Muscle of leg (tissue), 11 donors: ENCODE measurements around the gene TRPM1. TPM values are rescaled to one million over a fixed set of nuclear protein-coding genes. Genes with fewer than 3 reads are reported as not detected.
A peak's percentile ranks its signal among the peaks of the same experiment; 100 is the strongest.

ENCODE experiments used
- DNase-seq: peaks from one replicate; pipeline ENCODE4 v3.0.0; 2013
- H3K27ac ChIP-seq: one replicate; pipeline ENCODE4 v1.5.1; 2013; ENCODE audit warnings: mild to moderate bottlenecking, low read length, control low read depth
- H3K27me3 ChIP-seq: one replicate; pipeline ENCODE4 v1.6.1; 2013; ENCODE audit warnings: low read length; ENCODE audit not compliant: control insufficient read depth, insufficient read depth
- H3K36me3 ChIP-seq: one replicate; pipeline ENCODE4 v1.6.1; 2013; ENCODE audit warnings: low read length; ENCODE audit not compliant: control insufficient read depth, insufficient read depth
- H3K4me1 ChIP-seq: one replicate; pipeline ENCODE4 v1.6.1; 2013; ENCODE audit warnings: low read length; ENCODE audit not compliant: control insufficient read depth, insufficient read depth
- H3K4me3 ChIP-seq: one replicate; pipeline ENCODE4 v1.5.1; 2013; ENCODE audit warnings: low read length, control low read depth
- H3K9me3 ChIP-seq: replicated peaks from 2 replicates; pipeline ENCODE4 v1.6.1; 2013; ENCODE audit warnings: low read depth, low read length; ENCODE audit not compliant: control insufficient read depth
- WGBS: methylation state at CpG from one replicate; pipeline ENCODE4 v1.1.5; 2013; ENCODE audit warnings: missing lambda C conversion rate; ENCODE audit not compliant: insufficient coverage; 5-methylcytosine and 5-hydroxymethylcytosine counted together
- polyA plus RNA-seq, 8 donors: library from polyadenylated mRNA; unstranded; fragments of 120-200 nt; gene quantifications; one replicate each; pipeline versions ENCODE4 v1.2.1 to v1.2.3, GENCODE V29; 2013; ENCODE audit warnings: inconsistent platforms in 1 of 8, low replicate concordance in 1 of 8; ENCODE audit not compliant: insufficient read length in 8 of 8, insufficient read depth in 1 of 8
- total RNA-seq: library from RNA; stranded (reverse); fragments of 120-200 nt; gene quantifications from one replicate; pipeline ENCODE4 v1.2.4, GENCODE V29; 2013

TRPM1 gene
- total and polyA plus RNA-seq, 9 donors, result 0.08 to 0.71 (median 0.37) TPM; not detected in 6

GRCh38 chr15:31085359-31085758 is 16.2 kb downstream of the TRPM1 start:
- WGBS, result 81% methylated on average over 3 of the region's 7 CpGs
- Histone ChIP-seq H3K4me3 (no peak overlapping the region), H3K36me3 (no peaks in the 10 kb centered on the region), H3K9me3 (no peaks in the 10 kb centered on the region), H3K4me1 (peaks cover 3% of the 10 kb centered on the region), H3K27ac (no peak overlapping the region), H3K27me3 (peaks cover 4% of the 10 kb centered on the region)
- no peak for DNase-seq

DNA sequence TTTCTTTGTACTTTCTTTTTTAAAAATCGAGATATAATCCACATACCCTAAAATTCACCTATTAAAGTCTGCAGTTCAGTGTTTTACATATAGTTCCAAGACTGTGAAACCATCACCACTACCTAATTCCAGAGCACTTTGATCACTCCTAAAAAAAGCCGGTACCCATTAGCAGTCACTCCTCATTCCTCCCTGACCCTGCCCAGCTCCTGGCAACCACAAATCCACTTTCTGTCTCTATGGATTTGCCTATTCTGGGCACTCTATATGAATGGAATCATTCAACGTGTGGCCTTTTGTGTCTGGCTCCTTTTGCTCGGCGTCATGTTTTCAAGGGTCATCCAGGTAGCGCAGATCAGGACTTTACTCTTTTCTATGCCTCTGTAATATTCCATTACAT is 17.3 kb downstream of the TRPM1 start:
- no peak overlapping the region for H3K4me3 ChIP-seq
- H3K36me3 ChIP-seq, result no peaks in the 10 kb centered on the region
- peaks cover 3% of the 10 kb centered on the region for H3K4me1 ChIP-seq
- WGBS, result 81% methylated on average over 3 of the region's 6 CpGs
- no peak for DNase-seq
- H3K9me3 ChIP-seq, result no peaks in the 10 kb centered on the region
- peaks cover 4% of the 10 kb centered on the region for H3K27me3 ChIP-seq
- H3K27ac ChIP-seq, result no peak overlapping the region

DNA sequence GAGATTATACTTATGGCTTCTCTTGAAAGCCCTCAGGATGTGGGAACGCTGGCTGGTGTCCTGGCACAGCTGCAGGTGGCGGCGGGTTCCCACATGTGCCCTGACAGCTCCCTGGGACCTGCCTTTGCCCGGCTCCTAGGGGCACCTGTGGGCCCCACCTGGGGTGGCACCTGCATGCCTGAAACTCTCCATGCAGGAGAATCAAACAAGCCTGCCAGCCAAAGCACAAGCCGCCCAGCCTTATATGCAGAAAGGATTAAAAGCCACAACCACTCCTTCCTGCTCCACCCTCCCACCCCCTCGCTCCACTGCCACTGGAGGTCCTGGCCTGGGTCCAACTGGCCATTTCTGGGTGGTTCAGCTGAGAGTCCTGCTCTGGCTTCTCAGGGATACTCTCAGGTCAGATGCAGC is 18.1 kb downstream of the TRPM1 start:
- DNase-seq, result no peak
- WGBS, result 63% methylated on average over 6 of the region's 6 CpGs
- H3K27ac ChIP-seq, result no peak overlapping the region
- H3K4me3 ChIP-seq, result no peak overlapping the region
- peaks cover 3% of the 10 kb centered on the region for H3K4me1 ChIP-seq
- H3K36me3 ChIP-seq, result no peaks in the 10 kb centered on the region
- peaks cover 4% of the 10 kb centered on the region for H3K27me3 ChIP-seq
- no peaks in the 10 kb centered on the region for H3K9me3 ChIP-seq

- no peak for DNase-seq
- H3K36me3 ChIP-seq, result no peaks in the 10 kb centered on the region
- H3K4me3 ChIP-seq, result no peak overlapping the region
- no peak overlapping the region for H3K27ac ChIP-seq
- H3K4me1 ChIP-seq, result peaks cover 3% of the 10 kb centered on the region
- H3K27me3 ChIP-seq, result peaks cover 4% of the 10 kb centered on the region
- WGBS, result 66% methylated on average over 7 of the region's 11 CpGs
- no peaks in the 10 kb centered on the region for H3K9me3 ChIP-seq
Observed at GRCh38 chr15:31082771-31083369, 18.7 kb downstream of the TRPM1 start.

DNA sequence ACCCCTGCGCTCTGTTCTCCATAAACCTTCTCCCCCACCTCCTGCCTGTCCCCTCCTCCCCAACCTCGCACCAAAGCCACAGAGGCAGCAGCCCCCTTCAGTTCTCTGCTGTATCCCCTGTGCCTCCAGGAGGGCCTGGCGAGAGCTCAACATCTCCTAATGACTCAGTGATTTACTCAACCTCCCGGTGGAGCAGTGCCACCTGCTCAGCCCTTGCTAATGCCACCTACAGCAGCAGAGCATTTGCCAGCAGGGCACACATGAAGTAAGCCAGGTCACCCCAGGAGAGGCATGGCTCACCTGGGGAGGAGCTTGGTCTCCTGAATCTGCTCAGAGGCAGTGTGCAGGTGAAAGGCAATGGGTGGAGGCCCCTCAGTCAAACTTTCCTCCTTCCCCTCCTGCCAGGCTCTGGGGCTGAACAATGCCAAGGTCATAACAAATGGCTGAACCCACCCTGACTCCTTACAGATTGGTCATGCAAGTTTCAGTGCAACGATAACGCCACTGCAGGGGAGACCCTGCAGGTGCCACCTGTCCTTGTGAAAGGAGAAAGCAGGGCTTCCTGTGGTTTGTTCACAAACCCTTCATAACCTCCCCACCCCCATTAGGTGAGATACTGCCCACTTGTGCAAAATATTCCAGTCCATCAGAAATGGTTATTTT is 19.8 kb downstream of the TRPM1 start:
- Histone ChIP-seq H3K9me3 (no peaks in the 10 kb centered on the region), H3K27me3 (peaks cover 4% of the 10 kb centered on the region), H3K27ac (no peak overlapping the region), H3K36me3 (no peaks in the 10 kb centered on the region), H3K4me3 (no peak overlapping the region), H3K4me1 (peaks cover 3% of the 10 kb centered on the region)
- no peak for DNase-seq
- WGBS, result 71% methylated on average over 5 of the region's 6 CpGs

DNA sequence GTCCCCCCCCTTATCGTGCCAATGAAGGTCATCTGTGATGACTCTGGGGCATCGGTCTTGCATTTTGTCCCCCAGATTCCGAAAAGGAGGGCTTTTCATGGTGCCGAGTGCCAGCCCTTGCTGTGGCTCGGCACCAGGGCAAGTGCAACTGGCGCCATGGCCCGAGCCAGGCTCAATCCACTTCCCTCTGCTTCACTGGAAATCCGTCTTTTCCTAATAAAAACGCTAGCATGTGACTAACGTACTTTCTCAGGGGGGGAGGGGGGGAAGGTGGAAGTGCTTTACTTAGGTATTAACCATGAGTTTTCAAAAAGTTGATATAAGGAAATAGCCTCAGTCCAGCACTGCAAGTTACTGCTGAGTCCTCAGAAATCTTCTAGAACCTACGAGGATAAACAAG is 20.5 kb downstream of the TRPM1 start:
- Histone ChIP-seq H3K27me3 (peaks cover 4% of the 10 kb centered on the region), H3K9me3 (no peaks in the 10 kb centered on the region), H3K36me3 (no peaks in the 10 kb centered on the region), H3K4me1 (peaks cover 3% of the 10 kb centered on the region), H3K27ac (no peak overlapping the region), H3K4me3 (no peak overlapping the region)
- 39% methylated on average over 3 of the region's 11 CpGs for WGBS
- no peak for DNase-seq

- Histone ChIP-seq H3K36me3 (no peaks in the 10 kb centered on the region), H3K4me3 (no peak overlapping the region), H3K4me1 (peaks cover 3% of the 10 kb centered on the region), H3K27ac (no peak overlapping the region), H3K27me3 (peaks cover 4% of the 10 kb centered on the region), H3K9me3 (no peaks in the 10 kb centered on the region)
- peak; percentile 23 for DNase-seq
- 14% methylated on average over 15 of the region's 26 CpGs for WGBS
Observed at GRCh38 chr15:31080591-31081014, 20.9 kb downstream of the TRPM1 start.

DNA sequence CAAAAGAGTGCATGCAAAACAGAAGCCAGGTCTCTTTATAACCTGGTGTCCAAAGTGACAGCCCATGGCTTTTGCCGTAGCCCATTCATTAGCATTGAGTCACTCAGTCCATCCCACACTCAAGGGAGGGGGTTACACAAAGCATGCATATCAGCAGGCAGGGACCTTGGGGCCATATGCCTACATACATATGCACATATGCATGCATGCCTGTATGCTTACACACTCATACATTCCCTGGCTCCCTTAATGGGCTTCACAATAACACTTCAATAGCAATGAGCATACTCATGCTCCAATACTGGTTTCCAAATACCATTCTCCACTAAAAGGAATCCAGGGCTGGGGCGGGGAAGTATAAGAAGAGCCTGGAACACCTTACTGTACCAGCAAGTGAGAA is 22.0 kb downstream of the TRPM1 start:
- WGBS, result 83% methylated on average over 1 of the region's 2 CpGs
- no peak for DNase-seq
- Histone ChIP-seq H3K27me3 (peaks cover 5% of the 10 kb centered on the region), H3K4me3 (no peak overlapping the region), H3K4me1 (peaks cover 3% of the 10 kb centered on the region), H3K27ac (no peak overlapping the region), H3K9me3 (no peaks in the 10 kb centered on the region), H3K36me3 (no peaks in the 10 kb centered on the region)

DNA sequence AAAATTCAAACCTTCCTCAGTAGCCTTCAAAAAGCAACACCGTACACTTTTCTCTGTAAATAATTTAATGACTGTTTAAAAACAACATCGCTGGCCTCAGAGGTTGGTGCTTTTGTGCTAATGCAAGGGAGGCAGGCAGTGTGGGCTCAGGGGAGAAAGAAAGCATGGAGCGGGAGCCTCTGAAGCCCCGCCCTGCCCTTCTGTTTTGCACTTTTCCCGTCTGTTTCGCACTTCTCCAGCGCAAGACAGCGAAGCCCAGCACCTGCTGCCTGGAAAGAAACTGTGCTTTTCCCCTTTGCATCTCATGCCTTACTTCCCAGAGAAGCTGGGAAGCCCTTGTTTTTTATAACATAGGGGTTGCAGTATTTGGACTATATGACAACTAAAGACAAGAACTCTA is 23.1 kb downstream of the TRPM1 start:
- H3K27me3 ChIP-seq, result peaks cover 5% of the 10 kb centered on the region
- peaks cover under 1% of the 10 kb centered on the region for H3K4me1 ChIP-seq
- no peak for DNase-seq
- no peak overlapping the region for H3K27ac ChIP-seq
- H3K36me3 ChIP-seq, result no peaks in the 10 kb centered on the region
- H3K9me3 ChIP-seq, result no peaks in the 10 kb centered on the region
- no peak overlapping the region for H3K4me3 ChIP-seq
- WGBS, result 56% methylated on average over 2 of the region's 8 CpGs

GRCh38 chr15:31077941-31078340 is 23.6 kb downstream of the TRPM1 start:
- Histone ChIP-seq H3K4me3 (no peak overlapping the region), H3K27ac (no peak overlapping the region), H3K36me3 (no peaks in the 10 kb centered on the region), H3K9me3 (no peaks in the 10 kb centered on the region), H3K4me1 (no peaks in the 10 kb centered on the region), H3K27me3 (peaks cover 5% of the 10 kb centered on the region)
- DNase-seq, result no peak
- 81% methylated on average over 7 of the region's 7 CpGs for whole genome bisulfite sequencing
